ENCODE measurements around the gene FAM241A.
A peak's percentile ranks its signal among the peaks of the same experiment; 100 is the strongest.

The FAM241A gene

DNA sequence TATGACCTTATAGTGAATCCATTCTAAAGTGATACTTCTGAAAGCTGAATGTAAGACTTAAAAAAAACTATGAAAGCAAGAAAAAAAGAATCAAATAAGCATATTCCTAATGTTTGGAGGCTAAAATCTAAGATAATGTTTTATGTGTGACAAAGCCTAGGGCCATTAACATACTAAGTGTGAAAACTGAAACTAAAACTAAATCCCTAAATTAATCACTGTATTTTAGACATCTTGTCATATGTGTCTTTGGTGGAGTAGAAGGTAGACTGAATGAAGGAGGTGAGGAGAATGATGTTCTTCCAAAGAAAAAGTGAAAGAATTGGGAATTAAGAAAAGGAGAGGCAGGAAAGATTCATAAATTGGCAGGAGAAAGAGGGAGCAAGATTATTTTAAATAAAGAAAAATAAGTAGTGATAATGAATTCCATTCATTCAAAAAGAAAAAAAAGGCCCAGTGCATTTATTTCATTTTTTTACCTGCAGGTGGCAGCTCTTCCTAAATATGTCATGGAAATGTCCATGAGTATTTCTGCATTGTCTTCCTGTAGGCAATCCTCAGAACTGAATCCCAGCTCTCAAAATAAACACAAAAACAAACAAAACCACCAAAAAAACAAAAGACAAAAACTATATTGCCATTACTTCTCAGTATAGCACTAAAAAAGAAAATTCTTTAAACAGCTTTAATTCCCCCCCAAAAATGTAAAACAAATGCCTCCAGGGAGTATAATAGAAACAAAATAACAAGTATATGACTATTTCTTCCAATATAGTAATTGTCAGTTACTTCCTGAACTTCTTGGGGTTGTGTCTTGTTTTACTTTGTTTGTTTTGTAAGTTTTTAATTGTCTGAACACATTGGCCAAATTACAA lies 69.4 kb downstream of the FAM241A start:
- TF ChIP-seq, protein P1, sequence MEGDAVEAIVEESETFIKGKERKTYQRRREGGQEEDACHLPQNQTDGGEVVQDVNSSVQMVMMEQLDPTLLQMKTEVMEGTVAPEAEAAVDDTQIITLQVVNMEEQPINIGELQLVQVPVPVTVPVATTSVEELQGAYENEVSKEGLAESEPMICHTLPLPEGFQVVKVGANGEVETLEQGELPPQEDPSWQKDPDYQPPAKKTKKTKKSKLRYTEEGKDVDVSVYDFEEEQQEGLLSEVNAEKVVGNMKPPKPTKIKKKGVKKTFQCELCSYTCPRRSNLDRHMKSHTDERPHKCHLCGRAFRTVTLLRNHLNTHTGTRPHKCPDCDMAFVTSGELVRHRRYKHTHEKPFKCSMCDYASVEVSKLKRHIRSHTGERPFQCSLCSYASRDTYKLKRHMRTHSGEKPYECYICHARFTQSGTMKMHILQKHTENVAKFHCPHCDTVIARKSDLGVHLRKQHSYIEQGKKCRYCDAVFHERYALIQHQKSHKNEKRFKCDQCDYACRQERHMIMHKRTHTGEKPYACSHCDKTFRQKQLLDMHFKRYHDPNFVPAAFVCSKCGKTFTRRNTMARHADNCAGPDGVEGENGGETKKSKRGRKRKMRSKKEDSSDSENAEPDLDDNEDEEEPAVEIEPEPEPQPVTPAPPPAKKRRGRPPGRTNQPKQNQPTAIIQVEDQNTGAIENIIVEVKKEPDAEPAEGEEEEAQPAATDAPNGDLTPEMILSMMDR (conservative IDR thresholded peaks at IDR 0.05; ENCODE audit: low read depth), result peak; percentile 72
- CTCF ChIA-PET, result interaction anchor here (0.6 to 1.5 kb wide), 9 partner anchors 18 to 1588 kb away, joined by 3 to 7 read pairs (median 3); no protein-coding TSS in a partner anchor
- POLR2A ChIA-PET (ENCODE audit: low non-redundant PET), result no interaction called here
- no peak overlapping the region for H3K27ac ChIP-seq
- DNase-seq (ENCODE audit: low spot score), result peak; percentile 46

DNA sequence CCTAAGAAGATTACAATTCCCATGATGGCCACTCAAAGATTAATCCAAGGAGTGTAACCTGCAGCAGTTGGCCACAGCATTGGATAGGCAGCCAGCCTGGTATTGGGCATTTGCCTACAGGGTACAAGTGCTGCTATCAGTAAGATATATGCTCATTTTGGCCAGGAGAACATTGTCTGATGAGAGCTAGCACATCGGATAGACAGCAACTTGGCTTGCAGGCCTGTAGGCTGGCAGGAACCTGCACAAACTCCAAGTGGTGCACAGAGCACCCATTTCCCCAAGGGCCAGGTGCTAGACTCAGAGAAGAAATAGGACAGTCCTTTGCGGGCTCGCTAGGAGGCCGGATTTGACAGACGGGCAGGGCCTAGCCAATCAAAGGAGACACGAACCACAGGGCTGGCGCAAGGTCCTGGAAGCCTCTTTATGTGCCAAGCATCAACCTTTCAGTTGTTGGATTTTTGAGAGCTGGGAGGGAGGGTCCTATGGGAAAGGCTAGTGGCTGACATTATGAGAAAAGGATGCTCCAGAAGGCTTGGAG lies 74.6 kb downstream of the FAM241A start:
- no peak for DNase-seq (ENCODE audit: low spot score)
- TF ChIP-seq, protein P1 (conservative IDR thresholded peaks at IDR 0.05; ENCODE audit: low read depth), result no peak
- CTCF ChIA-PET, result interaction anchor here (1.1 kb wide), 1 partner anchor 121 kb away, joined by 3 read pairs; no protein-coding TSS in a partner anchor
- H3K27ac ChIP-seq, result no peak overlapping the region
- POLR2A ChIA-PET (ENCODE audit: low non-redundant PET), result no interaction called here

DNA sequence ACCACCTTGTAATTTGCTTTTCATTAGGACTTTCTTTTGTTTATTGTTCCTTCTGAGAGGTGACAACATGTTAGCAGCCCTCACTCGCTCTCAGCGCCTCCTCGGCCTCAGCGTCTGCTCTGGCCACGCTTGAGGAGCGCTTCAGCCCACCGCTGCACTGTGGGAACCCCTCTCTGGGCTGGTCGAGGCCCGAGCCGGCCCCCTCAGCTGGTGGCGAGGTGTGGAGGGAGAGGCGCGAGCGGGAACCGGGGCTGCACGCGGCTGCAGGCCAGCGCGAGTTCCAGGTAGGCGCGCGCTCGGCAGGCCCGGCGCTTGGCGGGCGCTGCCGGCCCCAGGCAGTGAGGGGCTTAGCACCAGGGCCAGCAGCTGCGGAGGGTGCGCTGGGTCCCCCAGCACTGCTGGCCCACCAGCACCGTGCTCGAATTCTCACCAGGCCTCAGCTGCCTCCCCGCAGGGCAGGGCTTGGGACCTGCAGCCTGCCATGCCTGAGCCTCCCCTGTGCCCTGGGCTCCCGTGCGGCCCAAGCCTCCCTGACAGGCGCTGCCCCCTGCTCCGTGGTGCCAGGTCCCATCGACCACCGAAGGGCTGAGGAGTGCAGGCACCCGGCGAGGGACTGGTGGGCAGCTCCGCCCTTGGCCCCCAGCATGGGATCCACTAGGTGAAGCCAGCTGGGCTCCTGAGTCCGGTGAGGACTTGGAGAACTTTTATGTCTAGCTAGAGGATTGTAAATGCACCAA lies 77.1 kb downstream of the FAM241A start:
- ChIA-PET POLR2A (ENCODE audit: low non-redundant PET) (no interaction called here), CTCF (no interaction called here)
- DNase-seq (ENCODE audit: low spot score), result no peak
- TF ChIP-seq, protein P1 (conservative IDR thresholded peaks at IDR 0.05; ENCODE audit: low read depth), result no peak
- no peak overlapping the region for H3K27ac ChIP-seq

DNA sequence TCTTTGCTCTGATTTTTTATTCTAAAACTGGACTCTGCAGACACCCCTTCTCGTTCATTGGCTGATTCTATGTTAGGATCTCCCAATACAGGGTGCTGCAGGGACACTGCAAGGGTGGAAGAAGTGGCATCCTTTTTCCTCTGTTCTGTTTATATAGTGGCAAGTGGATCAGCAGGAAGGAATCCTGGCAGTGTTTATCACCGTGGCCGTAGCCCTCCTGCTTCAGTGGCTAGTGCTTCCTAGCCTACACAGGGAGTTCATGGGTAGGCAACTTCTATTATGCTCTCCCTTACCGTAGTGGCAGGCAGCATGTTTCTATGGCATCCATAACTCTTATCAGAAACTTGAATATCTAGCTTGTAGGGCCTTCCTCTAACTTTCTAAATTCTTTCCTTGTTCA lies 79.9 kb downstream of the FAM241A start:
- ChIA-PET POLR2A (ENCODE audit: low non-redundant PET) (no interaction called here), CTCF (interaction anchor here (0.6 kb wide), 1 partner anchor 43 kb away, joined by 3 read pairs; no protein-coding TSS in a partner anchor)
- H3K27ac ChIP-seq, result no peak overlapping the region
- TF ChIP-seq, protein P1 (conservative IDR thresholded peaks at IDR 0.05; ENCODE audit: low read depth), result no peak
- DNase-seq (ENCODE audit: low spot score), result no peak

DNA sequence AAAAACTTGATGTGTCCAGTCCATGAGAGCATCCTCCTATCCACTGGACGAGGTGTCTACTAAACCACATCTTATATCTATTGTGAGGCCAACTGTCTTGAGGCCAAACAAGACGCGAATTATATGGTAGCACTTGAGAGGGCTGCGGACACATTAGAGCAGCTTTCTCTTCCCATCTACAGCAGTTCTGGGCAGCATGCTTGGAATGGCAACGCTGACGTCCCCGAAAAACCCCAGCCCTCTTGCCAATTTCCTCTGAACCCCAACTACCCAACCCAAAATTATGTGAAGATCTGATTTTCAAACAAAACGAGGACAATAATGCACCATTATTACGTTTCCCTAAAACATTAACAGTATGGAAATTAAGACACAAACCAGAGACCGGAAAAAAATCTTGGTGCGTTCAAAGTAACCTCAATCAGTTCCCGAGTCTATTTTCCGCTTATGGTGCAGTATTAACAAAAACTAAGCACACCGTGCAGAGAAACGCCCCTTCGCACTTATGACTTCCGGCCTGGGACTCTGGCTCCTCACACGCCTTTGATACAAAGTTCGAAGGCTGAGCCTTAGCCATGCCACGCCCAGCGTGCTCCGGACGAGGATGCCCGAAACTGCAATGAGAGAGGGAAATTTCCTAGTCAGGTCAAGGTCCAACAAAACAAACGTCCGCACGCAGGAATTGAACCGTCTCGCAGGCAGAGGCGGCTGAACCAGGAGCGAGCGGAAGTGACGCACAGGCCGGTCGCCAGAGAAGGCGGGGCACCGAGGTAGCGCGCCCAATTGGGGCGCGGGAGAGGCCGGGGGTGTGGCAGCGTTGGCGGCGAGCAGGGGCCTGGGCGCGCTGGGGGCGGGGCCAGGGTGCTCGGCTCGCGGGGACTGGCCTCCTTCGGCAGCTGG lies 85.9 kb downstream of the FAM241A start:
- peak overlapping the region; percentile 96 for H3K27ac ChIP-seq
- CTCF ChIA-PET, result no interaction called here
- peak; percentile 96 for DNase-seq (ENCODE audit: low spot score)
- POLR2A ChIA-PET (ENCODE audit: low non-redundant PET), result interaction anchor here (0.8 to 1.0 kb wide), 2 partner anchors 57 to 133 kb away, joined by 3 read pairs; no protein-coding TSS in a partner anchor
- TF ChIP-seq, protein P1 (conservative IDR thresholded peaks at IDR 0.05; ENCODE audit: low read depth), result no peak
